Endodermal cell (in vitro differentiated cells): ENCODE results near the gene SMYD1. TPM values are rescaled to one million over a fixed set of nuclear protein-coding genes. Genes with fewer than 3 reads are reported as not detected.

ENCODE experiments used
- DNase-seq: peaks from one replicate; pipeline ENCODE4 v3.0.0-alpha.2; 2017
- H3K27ac ChIP-seq: 2 replicates; pipeline ENCODE4 v1.5.1; 2013; ENCODE audit warnings: mild to moderate bottlenecking, low read depth, low read length, moderate library complexity
- H3K27me3 ChIP-seq: 2 replicates; pipeline ENCODE4 v1.6.1; 2013; ENCODE audit warnings: mild to moderate bottlenecking, low read length, moderate library complexity; ENCODE audit not compliant: insufficient read depth, control insufficient read depth, poor library complexity, severe bottlenecking
- H3K36me3 ChIP-seq: 2 replicates; pipeline ENCODE4 v1.7.0; 2013; ENCODE audit warnings: mild to moderate bottlenecking, low read length, moderate library complexity; ENCODE audit not compliant: control insufficient read depth, insufficient read depth
- H3K4me1 ChIP-seq: one replicate; pipeline ENCODE4 v1.7.0; 2013; ENCODE audit warnings: low read length; ENCODE audit not compliant: control insufficient read depth, insufficient read depth
- H3K4me3 ChIP-seq: 2 replicates; pipeline ENCODE4 v1.5.1; 2013; ENCODE audit warnings: mild to moderate bottlenecking, low read length, moderate library complexity
- H3K9ac ChIP-seq: 2 replicates; pipeline ENCODE4 v1.6.1; 2013; ENCODE audit warnings: mild to moderate bottlenecking, low read length, moderate library complexity; ENCODE audit not compliant: poor library complexity, severe bottlenecking; ENCODE audit errors: extremely low read depth
- H3K9me3 ChIP-seq: 2 replicates; pipeline ENCODE4 v1.6.1; 2013; ENCODE audit warnings: mild to moderate bottlenecking, low read length, moderate library complexity; ENCODE audit not compliant: control insufficient read depth
- H3K27ac Mint-ChIP-seq: 2 replicates; pipeline ENCODE4 v1.8.0; 2020; ENCODE audit warnings: mixed read lengths
- H3K27me3 Mint-ChIP-seq: 2 replicates; pipeline ENCODE4 v1.8.0; 2021; ENCODE audit warnings: mild to moderate bottlenecking, mixed read lengths; ENCODE audit not compliant: insufficient read depth
- H3K36me3 Mint-ChIP-seq: 2 replicates; pipeline ENCODE4 v1.8.0; 2020; ENCODE audit warnings: low read depth, mixed read lengths
- H3K4me1 Mint-ChIP-seq: 2 replicates; pipeline ENCODE4 v1.8.0; 2020; ENCODE audit warnings: mixed read lengths
- H3K4me3 Mint-ChIP-seq: 2 replicates; pipeline ENCODE4 v1.8.0; 2020; ENCODE audit warnings: mild to moderate bottlenecking, moderate library complexity, mixed read lengths
- H3K9me3 Mint-ChIP-seq: 2 replicates; pipeline ENCODE4 v1.8.0; 2020; ENCODE audit warnings: mild to moderate bottlenecking, mixed read lengths
- WGBS, 2 experiments: methylation state at CpG; one replicate each; pipeline versions ENCODE4 v1.1.5 to v1.1.7; 2013; ENCODE audit warnings: missing lambda C conversion rate in 2 of 2, mixed read lengths in 1 of 2; ENCODE audit not compliant: insufficient coverage in 1 of 2, insufficient read length in 1 of 2; 5-methylcytosine and 5-hydroxymethylcytosine counted together
- total RNA-seq, 2 donors: library from RNA; stranded (reverse); fragmentation: NEBNext Ultra II Directional in 1 of 2; extraction: Animal tissue kit (Norgen Biotek cat#: 25700) in 1 of 2; gene quantifications; 2 replicates in 1 of 2; 3 replicates in 1 of 2; pipeline ENCODE4 v1.2.1, GENCODE V29; 2021
- TF ChIP-seq, protein P1 (sequence below): fragments of 200-600 bp; sonication (generic); conservative IDR thresholded peaks from 2 replicates; pipeline ENCODE4 v1.5.0; 2021; ENCODE audit warnings: antibody characterized with exemption, mild to moderate bottlenecking

Gene SMYD1
- total RNA-seq, 2 donors from 2014 or later, result not detected

DNA sequence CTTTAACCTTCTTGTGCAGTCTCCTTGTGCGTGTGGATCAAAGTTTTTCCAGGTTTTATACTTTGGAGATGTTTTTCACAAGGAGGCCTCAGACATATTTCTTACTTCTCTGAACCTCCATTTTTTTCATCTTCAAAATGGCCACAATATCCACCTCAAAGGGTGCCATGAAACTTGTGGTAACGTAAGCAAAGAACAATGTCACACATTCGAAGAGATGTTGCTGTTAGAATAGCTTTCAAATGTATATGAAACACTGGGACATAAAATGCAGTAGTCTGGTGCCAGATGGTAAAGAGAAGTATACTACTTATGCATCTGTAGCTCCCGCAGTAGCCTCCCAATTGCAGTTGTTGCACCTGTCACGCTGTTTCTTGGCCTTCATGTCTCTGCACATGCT lies 9.4 kb upstream of the SMYD1 start:
- no peaks in the 10 kb centered on the region for H3K9me3 ChIP-seq
- H3K36me3 ChIP-seq, result peaks cover 3% of the 10 kb centered on the region
- Mint-ChIP-seq H3K27me3 (peaks cover 21% of the 10 kb centered on the region), H3K4me3 (no peak overlapping the region), H3K27ac (no peak overlapping the region), H3K36me3 (no peaks in the 10 kb centered on the region), H3K4me1 (peaks cover 24% of the 10 kb centered on the region), H3K9me3 (no peaks in the 10 kb centered on the region)
- peaks cover 15% of the 10 kb centered on the region for H3K27me3 ChIP-seq
- no peak overlapping the region for H3K4me3 ChIP-seq
- no peak for DNase-seq
- TF ChIP-seq, protein P1, sequence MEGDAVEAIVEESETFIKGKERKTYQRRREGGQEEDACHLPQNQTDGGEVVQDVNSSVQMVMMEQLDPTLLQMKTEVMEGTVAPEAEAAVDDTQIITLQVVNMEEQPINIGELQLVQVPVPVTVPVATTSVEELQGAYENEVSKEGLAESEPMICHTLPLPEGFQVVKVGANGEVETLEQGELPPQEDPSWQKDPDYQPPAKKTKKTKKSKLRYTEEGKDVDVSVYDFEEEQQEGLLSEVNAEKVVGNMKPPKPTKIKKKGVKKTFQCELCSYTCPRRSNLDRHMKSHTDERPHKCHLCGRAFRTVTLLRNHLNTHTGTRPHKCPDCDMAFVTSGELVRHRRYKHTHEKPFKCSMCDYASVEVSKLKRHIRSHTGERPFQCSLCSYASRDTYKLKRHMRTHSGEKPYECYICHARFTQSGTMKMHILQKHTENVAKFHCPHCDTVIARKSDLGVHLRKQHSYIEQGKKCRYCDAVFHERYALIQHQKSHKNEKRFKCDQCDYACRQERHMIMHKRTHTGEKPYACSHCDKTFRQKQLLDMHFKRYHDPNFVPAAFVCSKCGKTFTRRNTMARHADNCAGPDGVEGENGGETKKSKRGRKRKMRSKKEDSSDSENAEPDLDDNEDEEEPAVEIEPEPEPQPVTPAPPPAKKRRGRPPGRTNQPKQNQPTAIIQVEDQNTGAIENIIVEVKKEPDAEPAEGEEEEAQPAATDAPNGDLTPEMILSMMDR, result no peak
- peaks cover 3% of the 10 kb centered on the region for H3K4me1 ChIP-seq
- H3K27ac ChIP-seq, result no peak overlapping the region
- no peak overlapping the region for H3K9ac ChIP-seq
- 91% methylated on average over 4 to 5 of the region's 5 CpGs for WGBS, 2 experiments

DNA sequence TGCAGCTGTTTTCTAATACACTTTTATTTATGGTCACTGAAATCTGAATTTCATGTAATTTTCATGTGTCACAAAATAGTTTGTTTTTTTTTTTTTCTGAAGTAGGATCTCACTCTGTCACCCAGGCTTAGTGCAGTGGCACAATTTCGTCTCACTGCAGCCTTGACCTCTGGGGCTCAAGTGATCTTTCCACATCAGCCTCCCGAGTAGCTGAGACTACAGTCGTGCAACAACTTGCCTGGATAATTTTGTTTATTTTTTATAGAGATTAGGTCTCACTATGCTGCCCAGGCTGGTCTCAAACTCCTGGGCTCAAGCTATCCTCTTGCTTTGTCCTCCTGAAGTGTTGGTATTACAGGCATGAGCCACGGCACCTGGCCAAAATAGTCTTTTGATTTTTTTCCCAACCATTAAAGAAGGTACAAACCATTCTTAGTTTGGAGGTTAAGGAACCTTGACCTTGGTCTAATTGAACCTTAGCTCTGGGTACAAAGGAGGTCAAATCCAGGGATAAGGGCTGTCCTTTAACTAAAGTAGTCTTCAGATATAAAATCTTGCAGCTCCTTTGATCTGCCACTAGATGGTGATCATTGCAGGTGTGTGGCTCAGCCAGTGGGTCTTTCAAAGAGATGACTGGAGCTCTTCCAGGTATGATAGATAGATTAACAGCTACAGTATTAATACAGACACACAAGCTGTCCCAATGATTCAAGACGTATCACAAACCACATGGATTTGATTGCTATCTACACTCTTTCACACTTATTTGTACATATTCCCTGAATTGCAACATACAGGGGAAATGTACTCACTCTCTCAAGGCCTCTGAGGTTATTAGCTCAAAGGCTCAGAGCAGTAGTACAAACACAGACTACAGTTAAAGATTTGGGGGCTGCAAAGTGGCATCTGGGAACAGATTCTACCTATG lies 7.4 kb upstream of the SMYD1 start:
- Histone ChIP-seq H3K27ac (no peak overlapping the region), H3K4me1 (no peaks in the 10 kb centered on the region), H3K27me3 (peaks cover 30% of the 10 kb centered on the region), H3K9ac (no peak overlapping the region), H3K36me3 (no peaks in the 10 kb centered on the region), H3K9me3 (no peaks in the 10 kb centered on the region), H3K4me3 (no peak overlapping the region)
- H3K27me3 Mint-ChIP-seq, result peaks cover 32% of the 10 kb centered on the region
- H3K36me3 Mint-ChIP-seq, result no peaks in the 10 kb centered on the region
- WGBS, 2 experiments, result 45 to 68% methylated on average over 4 to 5 of the region's 5 CpGs
- H3K4me1 Mint-ChIP-seq, result peaks cover 11% of the 10 kb centered on the region
- TF ChIP-seq, protein P1, result peak; percentile 87
- H3K9me3 Mint-ChIP-seq, result no peaks in the 10 kb centered on the region
- no peak overlapping the region for H3K27ac Mint-ChIP-seq
- H3K4me3 Mint-ChIP-seq, result no peak overlapping the region
- no peak for DNase-seq

DNA sequence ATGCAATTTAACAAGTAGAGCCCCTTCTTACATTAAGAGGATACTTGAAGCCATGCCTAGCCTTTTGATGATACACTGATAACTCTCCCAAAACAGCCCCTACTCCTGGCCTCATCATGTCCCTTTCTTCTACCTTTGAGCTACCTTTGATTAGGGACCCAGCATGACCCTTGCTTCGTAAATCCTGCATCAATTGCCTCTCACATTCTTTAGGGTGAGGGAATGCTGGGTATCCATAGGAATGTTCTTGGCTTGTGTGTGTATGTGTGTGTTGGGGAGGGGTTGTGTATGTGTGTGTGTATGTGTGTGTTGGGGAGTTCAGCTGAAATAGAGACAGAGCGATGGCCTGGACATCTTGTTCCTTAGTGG lies 6.7 kb upstream of the SMYD1 start:
- DNase-seq, result no peak
- H3K27ac ChIP-seq, result no peak overlapping the region
- no peak overlapping the region for H3K4me3 ChIP-seq
- Mint-ChIP-seq H3K27ac (no peak overlapping the region), H3K4me3 (no peak overlapping the region), H3K4me1 (peaks cover 9% of the 10 kb centered on the region), H3K9me3 (no peaks in the 10 kb centered on the region), H3K36me3 (no peaks in the 10 kb centered on the region), H3K27me3 (peaks cover 39% of the 10 kb centered on the region)
- H3K4me1 ChIP-seq, result no peaks in the 10 kb centered on the region
- H3K9ac ChIP-seq, result no peak overlapping the region
- WGBS, 2 experiments, result 74% methylated on average over 2 of the region's 2 CpGs; no CpG with 5 or more reads in 1 of the 2 experiments
- no peaks in the 10 kb centered on the region for H3K9me3 ChIP-seq
- H3K36me3 ChIP-seq, result no peaks in the 10 kb centered on the region
- TF ChIP-seq, protein P1, result no peak
- peaks cover 33% of the 10 kb centered on the region for H3K27me3 ChIP-seq
